Stimulated activated CD4-positive, alpha-beta T cell treated with anti-CD3 and anti-CD28 coated beads, Interleukin-1b, Interleukin-23, amount 100 ng/mL, for 48 hours (primary cell): Measurements from ENCODE around the gene ACTL7A.
A peak's percentile ranks its signal among the peaks of the same experiment; 100 is the strongest.
"Not testable (repeated sequence)": the region's sequence is repeated elsewhere in the genome, so short reads cannot be mapped to it uniquely, and the experiment has no call there.

Experiments used
- DNase-seq: peaks from one replicate; pipeline ENCODE4 v3.0.0-alpha.2; 2020

ACTL7A gene

GRCh38 chr9:108880738-108881316 is 18.8 kb downstream of the ACTL7A start:
- DNase-seq = no peak

GRCh38 chr9:108882052-108882888 is 20.2 kb downstream of the ACTL7A start:
- DNase-seq = no peak

- no peak for DNase-seq
Observed at GRCh38 chr9:108883085-108883484, 21.0 kb downstream of the ACTL7A start.

- no peak for DNase-seq
Observed at GRCh38 chr9:108884701-108885100, 22.6 kb downstream of the ACTL7A start.

- DNase-seq = peak; percentile 77
Observed at GRCh38 chr9:108885643-108886348, 23.7 kb downstream of the ACTL7A start.

GRCh38 chr9:108886594-108887271 is 24.7 kb downstream of the ACTL7A start:
- not testable (repeated sequence) for DNase-seq

GRCh38 chr9:108889649-108890067 is 27.6 kb downstream of the ACTL7A start:
- DNase-seq = no peak

- DNase-seq = no peak
Observed at GRCh38 chr9:108894225-108894997, 32.3 kb downstream of the ACTL7A start.

- no peak for DNase-seq
Observed at GRCh38 chr9:108897324-108898096, 35.4 kb downstream of the ACTL7A start.

- DNase-seq = not testable (repeated sequence)
Observed at GRCh38 chr9:108899023-108899695, 37.1 kb downstream of the ACTL7A start.

- DNase-seq = no peak
Observed at GRCh38 chr9:108900176-108900575, 38.1 kb downstream of the ACTL7A start.

GRCh38 chr9:108903420-108904103 is 41.5 kb downstream of the ACTL7A start:
- no peak for DNase-seq

GRCh38 chr9:108904161-108904560 is 42.1 kb downstream of the ACTL7A start:
- DNase-seq = no peak

- DNase-seq = no peak
Observed at GRCh38 chr9:108905494-108905893, 43.4 kb downstream of the ACTL7A start.

GRCh38 chr9:108910402-108910801 is 48.3 kb downstream of the ACTL7A start:
- no peak for DNase-seq

- DNase-seq = no peak
Observed at GRCh38 chr9:108910914-108911313, 48.8 kb downstream of the ACTL7A start.

- no peak for DNase-seq
Observed at GRCh38 chr9:108911820-108912219, 49.8 kb downstream of the ACTL7A start.
